ACHN (cell line): ENCODE results near the gene FSTL5.

Experiments
- DNase-seq: peaks from one replicate; pipeline ENCODE4 v3.0.0-alpha.2; 2015
- in situ Hi-C: cut with HindIII; loops from 2 replicates; pipeline ENCODE4 v1.10.0; 2017; ENCODE audit warnings: low sequenced_read_pairs, low pct_ligation_motif_present, low pct_unique_long_range_greater_than_20kb

FSTL5 gene

GRCh38 chr4:161657616-161658015, 506.2 kb downstream of the FSTL5 start:
- in situ Hi-C loops = no loop called here
- DNase-seq = no peak

- in situ Hi-C loops = no loop called here
- no peak for DNase-seq
These were observed 507.2 kb downstream of the FSTL5 start for GRCh38 chr4:161656594-161656993.

DNA sequence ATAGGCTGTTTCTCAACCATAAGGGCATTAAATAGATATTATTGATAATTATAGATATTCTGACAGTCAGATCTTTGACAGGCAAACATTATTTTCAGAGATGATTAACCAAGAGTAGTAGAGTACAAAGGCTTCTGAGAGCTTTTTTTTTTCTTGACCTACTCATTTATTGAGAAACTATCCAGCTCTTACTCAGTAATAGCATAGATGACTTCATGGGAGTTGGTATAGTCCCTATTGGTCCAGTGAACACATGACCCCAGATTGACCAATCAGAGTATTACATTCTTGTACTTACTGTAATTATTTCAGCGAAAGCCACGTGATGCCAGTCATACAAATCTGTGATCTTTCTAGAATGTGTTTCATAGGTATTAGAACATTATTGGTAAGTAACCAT, 508.7 kb downstream of the FSTL5 start:
- in situ Hi-C loops = no loop called here
- DNase-seq = no peak

DNA sequence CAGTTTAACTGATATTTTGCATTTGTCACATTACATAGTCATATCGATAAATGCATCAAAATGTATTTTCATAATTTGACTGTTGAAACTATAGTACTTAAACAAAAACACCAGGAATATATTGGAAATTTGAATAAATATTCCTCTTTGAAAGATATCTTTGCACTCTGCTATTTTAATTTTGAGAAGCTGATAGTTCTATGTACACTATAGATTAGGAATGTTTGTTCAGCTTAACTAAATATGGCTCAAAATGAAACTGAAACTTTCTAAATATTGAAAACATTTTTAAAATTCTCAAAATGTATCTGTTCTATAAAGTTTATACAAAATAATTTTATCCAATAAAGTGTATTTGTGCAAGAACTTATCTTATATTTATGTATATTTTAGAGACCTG, 510.1 kb downstream of the FSTL5 start:
- in situ Hi-C loops = no loop called here
- no peak for DNase-seq

DNA sequence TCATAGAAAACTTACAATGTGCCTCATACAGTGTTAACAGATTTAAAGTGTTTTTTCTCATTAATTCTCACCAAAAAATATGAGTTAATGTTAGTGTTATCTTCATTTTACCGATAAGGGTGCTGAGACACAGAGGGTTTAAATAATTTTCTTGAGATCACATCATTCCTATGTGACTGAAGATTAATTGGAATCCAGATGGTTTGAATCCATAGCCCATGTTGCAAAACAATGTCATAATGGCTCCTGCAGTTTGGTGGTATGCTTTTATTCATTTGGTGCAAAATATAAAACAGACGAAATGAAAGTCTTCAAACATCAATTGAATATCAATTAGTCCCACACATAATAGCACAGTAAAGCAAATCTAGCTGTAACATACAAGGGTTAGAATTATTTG, 512.2 kb downstream of the FSTL5 start:
- DNase-seq = no peak
- in situ Hi-C loops = no loop called here

DNA sequence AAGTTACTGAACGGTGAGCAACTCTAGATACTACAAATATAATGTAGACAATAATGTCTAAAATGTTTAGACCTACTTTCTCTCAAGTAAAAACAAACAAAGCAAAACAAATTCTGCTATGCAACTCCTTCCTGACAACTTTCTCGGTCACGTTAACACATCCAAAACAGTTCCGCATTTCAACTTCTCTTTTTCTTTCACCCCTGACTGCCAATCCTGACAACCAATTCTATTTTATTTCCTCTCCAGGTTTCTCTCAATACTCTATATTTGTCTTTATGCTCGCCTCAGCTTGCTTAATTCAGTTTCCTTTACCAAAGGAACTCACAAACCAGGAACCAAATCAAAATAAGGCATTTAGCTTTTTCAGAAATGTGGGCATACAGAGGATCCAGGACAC, 513.0 kb downstream of the FSTL5 start:
- in situ Hi-C loops = no loop called here
- DNase-seq = no peak

GRCh38 chr4:161647757-161648156, 516.0 kb downstream of the FSTL5 start:
- DNase-seq = no peak
- in situ Hi-C loops = no loop called here

GRCh38 chr4:161642708-161643107, 521.1 kb downstream of the FSTL5 start:
- DNase-seq = peak; percentile 4

GRCh38 chr4:161629694-161630441, 533.9 kb downstream of the FSTL5 start:
- no peak for DNase-seq
- in situ Hi-C loops = no loop called here

More at GRCh38 chr4:161642708-161643107, 521.1 kb downstream of the FSTL5 start:
- in situ Hi-C loops = no loop called here

DNA sequence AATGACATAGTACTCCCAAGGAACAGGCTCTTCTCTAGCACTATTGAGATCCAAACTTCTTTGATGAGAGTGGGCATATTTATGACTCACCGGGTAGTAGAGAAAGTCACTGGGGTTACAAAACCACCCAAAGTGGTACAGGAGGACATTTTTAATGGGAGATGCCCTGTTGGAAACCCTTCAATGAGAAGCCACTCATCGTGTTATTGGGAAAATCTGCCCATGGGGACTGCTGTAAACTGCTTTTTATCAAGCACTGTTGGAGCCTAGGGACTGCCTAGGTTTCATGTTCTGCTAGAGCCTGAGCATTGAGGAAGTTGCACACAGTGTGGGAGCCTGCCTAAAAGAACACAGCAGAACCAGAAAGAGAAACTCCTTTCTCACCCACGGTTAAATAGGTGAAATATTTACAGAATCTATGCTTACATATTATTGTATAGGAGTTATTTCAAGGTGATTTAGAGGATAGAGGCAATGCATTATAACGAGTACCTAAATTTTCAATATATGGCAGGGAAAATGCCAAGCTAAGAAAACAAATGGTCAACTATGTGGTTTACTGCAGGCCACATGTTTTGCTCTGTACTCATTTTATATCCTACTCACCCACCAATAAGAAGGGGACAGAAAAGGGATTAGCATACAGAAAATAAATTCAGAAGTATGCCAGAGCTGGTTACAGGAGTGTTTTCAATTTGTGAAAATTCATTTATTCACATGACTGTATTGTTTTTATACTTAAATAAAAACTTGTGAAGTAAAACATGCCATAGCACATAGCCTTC, 559.1 kb downstream of the FSTL5 start:
- in situ Hi-C loops = no loop called here
- no peak for DNase-seq

- in situ Hi-C loops = no loop called here
- no peak for DNase-seq
These were observed 562.8 kb downstream of the FSTL5 start for GRCh38 chr4:161601011-161601410.

GRCh38 chr4:161595230-161595771, 568.5 kb downstream of the FSTL5 start:
- in situ Hi-C loops = no loop called here
- DNase-seq = no peak

- DNase-seq = no peak
- in situ Hi-C loops = no loop called here
These were observed 578.8 kb downstream of the FSTL5 start for GRCh38 chr4:161585011-161585410.

DNA sequence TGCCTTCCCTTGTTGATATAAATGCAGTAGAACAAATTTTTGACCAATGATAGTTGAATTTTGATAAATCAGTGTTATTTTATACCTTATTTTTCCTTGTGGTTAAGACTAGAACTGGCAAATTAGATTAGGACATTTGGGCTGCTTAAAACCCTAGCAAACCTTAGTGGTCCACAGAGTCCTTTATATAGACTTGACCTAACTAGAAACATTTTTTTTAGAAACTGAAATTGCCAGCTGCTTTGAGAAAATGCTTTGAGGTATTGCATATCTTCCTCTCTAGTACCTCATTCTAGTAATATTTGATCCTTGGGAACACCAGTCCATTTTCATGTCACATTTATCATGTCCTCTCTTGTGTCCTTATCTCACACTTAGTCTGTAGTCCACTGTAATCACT, 580.3 kb downstream of the FSTL5 start:
- in situ Hi-C loops = no loop called here
- no peak for DNase-seq

DNA sequence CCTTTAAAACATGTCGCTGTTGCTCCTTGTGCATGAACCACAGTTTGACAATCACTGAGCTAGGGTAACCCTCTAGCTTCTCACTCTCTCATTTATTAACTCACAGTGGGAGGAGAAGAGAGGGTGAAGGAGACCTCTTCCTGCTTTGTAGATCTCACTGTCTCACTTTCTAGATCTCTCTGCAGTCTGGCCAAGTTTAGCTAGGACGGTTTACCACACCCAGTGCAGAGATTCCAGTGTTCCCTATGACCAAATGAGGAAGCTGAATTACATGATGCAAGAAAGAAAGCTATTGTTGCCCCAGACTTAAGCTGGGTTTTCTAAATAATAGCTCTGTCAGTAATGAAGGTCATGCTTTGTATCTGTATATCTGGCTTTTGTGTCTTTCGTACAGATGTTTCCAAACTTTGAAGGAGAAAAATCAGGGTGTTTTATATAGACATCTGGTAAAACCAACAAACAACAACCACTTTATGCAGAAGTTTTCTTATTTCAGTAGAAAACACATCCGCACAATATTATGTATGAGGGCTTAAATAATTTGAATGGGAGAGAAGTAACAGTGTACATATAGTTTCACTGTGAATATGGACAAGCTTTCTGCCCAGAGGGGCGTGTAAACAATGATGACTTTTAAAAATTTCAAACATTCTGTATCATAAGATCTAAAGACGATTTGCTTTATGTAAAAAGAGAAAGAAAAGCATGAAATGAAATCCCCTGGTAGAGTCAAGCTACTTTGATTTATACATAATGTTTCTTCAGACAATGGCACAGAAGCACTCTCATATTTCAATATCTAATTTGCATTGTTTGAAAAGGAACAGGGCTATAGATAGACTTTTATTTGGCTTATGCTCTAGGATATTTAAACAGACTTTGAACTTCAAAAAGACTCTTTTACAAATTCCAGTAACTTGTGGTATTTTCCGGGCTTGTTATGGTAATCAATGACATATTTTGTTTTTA, 582.3 kb downstream of the FSTL5 start:
- no peak for DNase-seq
- in situ Hi-C loops = no loop called here

DNA sequence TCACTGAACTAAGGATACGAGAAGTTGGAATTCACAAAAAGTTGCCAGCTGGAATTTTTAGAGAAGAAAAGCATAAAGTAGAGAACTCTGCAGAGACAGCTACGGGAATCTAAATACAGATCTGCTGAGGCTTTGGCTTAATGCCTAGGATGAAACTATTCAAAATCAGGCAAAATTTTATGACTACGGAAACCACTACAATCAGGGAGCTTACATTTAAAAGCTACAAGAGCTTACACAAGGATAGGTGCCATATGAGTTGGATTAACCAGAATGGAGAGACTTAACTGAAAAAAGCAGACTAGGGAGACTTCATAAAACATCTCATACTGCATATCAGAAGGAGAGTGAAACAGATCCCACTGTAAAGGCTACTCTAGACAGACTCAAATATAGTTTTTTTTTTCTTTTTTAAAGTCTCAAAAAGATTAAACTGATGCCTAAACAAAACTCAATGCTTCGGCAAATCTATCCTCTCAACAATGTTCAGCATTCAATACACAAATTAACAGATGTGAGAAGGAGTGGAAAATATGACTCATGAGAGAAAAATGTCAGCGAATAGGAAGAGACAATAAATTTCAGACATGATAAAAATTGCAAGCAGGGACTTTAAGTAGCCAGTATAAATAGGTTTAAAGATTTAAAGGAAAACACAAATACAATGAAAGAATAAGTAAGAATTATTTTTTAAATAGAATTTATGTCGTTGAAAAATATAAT, 586.1 kb downstream of the FSTL5 start:
- in situ Hi-C loops = no loop called here
- peak; percentile 7 for DNase-seq

DNA sequence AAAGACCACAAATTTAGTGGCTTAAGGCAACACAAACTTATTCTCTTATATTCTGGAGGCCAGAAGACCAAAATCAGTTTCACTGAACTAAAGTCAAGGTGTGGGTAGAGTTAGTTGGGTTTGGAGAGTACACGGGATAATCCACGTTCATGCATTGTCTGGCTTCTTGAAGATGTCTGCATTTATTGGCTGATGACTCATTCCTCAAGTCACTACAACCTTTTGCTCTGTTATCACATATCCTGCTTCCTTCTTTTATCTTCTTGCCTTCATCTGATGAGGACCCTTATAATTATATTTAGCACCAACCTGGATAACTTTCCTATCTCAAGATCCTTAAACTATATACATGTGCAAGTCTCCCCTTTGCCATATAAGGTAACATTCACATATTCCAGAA, 590.0 kb downstream of the FSTL5 start:
- peak; percentile 8 for DNase-seq
- in situ Hi-C loops = no loop called here

GRCh38 chr4:161564230-161564834, 599.5 kb downstream of the FSTL5 start:
- DNase-seq = peak; percentile 27
- in situ Hi-C loops = no loop called here
